HT1080 (cell line): Measurements from ENCODE around the gene ETS1. TPM values are rescaled to one million over a fixed set of nuclear protein-coding genes. Genes with fewer than 3 reads are reported as not detected.
A peak's percentile ranks its signal among the peaks of the same experiment; 100 is the strongest.
"Not testable (repeated sequence)": the region's sequence is repeated elsewhere in the genome, so short reads cannot be mapped to it uniquely, and the experiment has no call there.

ENCODE experiments used
- DNase-seq: peaks from one replicate; pipeline ENCODE4 v3.0.0-alpha.2; 2015; ENCODE audit warnings: low read depth
- total RNA-seq: library from RNA; depleted of rRNA; stranded (reverse); fragments of >200 nt; shearing (Covaris generic); gene quantifications from 2 replicates; pipeline ENCODE4 v1.2.3, GENCODE V29; 2014

Gene ETS1
- total RNA-seq, 1 experiment from 2014 or later = 78.8 TPM

- DNase-seq = peak; percentile 99
Observed at GRCh38 chr11:128467610-128468041, 119.7 kb downstream of the ETS1 start.

- no peak for DNase-seq
Observed at GRCh38 chr11:128467041-128467440, 120.3 kb downstream of the ETS1 start.

GRCh38 chr11:128465946-128466705 is 121.2 kb downstream of the ETS1 start:
- DNase-seq = no peak

GRCh38 chr11:128465531-128465930 is 121.8 kb downstream of the ETS1 start:
- DNase-seq = no peak

GRCh38 chr11:128464878-128465450 is 122.4 kb downstream of the ETS1 start:
- DNase-seq = no peak

GRCh38 chr11:128463979-128464378 is 123.4 kb downstream of the ETS1 start:
- DNase-seq = no peak

- peak; percentile 79 for DNase-seq
Observed at GRCh38 chr11:128463371-128463829, 124.0 kb downstream of the ETS1 start.

- DNase-seq = no peak
Observed at GRCh38 chr11:128462922-128463321, 124.4 kb downstream of the ETS1 start.

- no peak for DNase-seq
Observed at GRCh38 chr11:128462189-128462588, 125.2 kb downstream of the ETS1 start.

- DNase-seq = peak; percentile 89
Observed at GRCh38 chr11:128458321-128458720, 129.0 kb downstream of the ETS1 start.

- DNase-seq = no peak
Observed at GRCh38 chr11:128457874-128458273, 129.5 kb downstream of the ETS1 start.

- DNase-seq = no peak
Observed at GRCh38 chr11:128456566-128457268, 130.6 kb downstream of the ETS1 start.

- DNase-seq = no peak
Observed at GRCh38 chr11:128455766-128456165, 131.6 kb downstream of the ETS1 start.

GRCh38 chr11:128453444-128454336 is 133.7 kb downstream of the ETS1 start:
- DNase-seq = peak; percentile 87

GRCh38 chr11:128451652-128452470 is 135.5 kb downstream of the ETS1 start:
- no peak for DNase-seq

- DNase-seq = no peak
Observed at GRCh38 chr11:128450882-128451651, 136.3 kb downstream of the ETS1 start.

GRCh38 chr11:128450425-128450824 is 136.9 kb downstream of the ETS1 start:
- not testable (repeated sequence) for DNase-seq

GRCh38 chr11:128448981-128449713 is 138.2 kb downstream of the ETS1 start:
- DNase-seq = peak; percentile 55
